GM12864 (cell line): Measurements from ENCODE around the gene CFAP53.

ENCODE experiments used
- DNase-seq: peaks from one replicate; pipeline ENCODE4 v3.0.0-alpha.2; 2011; ENCODE audit warnings: low read depth
- H3K4me3 ChIP-seq: 2 replicates; pipeline ENCODE4 v1.5.1; 2011; ENCODE audit warnings: mild to moderate bottlenecking, low read depth, low read length, control low read depth
- TF ChIP-seq, protein P1 (sequence below): IDR thresholded peaks from 2 replicates; pipeline ENCODE4 v1.5.1; 2011; ENCODE audit warnings: low read depth, mild to moderate bottlenecking, moderate library complexity, low read length, control low read depth, inconsistent platforms; ENCODE audit errors: missing control alignments

The CFAP53 gene

DNA sequence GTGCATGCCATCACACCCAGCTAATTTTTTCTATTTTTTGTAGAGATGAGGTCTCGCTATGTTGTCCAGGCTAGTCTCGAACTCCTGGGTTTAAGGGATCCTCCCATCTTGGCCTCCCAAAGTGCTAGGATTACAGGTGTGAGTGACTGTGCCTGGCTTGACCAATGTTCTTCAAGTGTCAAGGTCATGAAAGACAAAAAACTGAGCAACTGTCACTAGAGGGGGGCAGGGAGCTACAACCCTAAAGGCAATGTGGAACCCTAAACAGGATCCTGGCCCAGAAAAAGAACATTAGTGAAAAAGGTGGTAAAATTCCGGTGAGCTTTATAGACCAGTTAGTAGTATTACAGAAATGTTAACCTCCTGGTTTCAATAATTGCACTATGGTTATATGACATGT, 78.6 kb downstream of the CFAP53 start:
- DNase-seq: no peak
- TF ChIP-seq, protein P1, sequence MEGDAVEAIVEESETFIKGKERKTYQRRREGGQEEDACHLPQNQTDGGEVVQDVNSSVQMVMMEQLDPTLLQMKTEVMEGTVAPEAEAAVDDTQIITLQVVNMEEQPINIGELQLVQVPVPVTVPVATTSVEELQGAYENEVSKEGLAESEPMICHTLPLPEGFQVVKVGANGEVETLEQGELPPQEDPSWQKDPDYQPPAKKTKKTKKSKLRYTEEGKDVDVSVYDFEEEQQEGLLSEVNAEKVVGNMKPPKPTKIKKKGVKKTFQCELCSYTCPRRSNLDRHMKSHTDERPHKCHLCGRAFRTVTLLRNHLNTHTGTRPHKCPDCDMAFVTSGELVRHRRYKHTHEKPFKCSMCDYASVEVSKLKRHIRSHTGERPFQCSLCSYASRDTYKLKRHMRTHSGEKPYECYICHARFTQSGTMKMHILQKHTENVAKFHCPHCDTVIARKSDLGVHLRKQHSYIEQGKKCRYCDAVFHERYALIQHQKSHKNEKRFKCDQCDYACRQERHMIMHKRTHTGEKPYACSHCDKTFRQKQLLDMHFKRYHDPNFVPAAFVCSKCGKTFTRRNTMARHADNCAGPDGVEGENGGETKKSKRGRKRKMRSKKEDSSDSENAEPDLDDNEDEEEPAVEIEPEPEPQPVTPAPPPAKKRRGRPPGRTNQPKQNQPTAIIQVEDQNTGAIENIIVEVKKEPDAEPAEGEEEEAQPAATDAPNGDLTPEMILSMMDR: no peak
- H3K4me3 ChIP-seq: no peak overlapping the region

DNA sequence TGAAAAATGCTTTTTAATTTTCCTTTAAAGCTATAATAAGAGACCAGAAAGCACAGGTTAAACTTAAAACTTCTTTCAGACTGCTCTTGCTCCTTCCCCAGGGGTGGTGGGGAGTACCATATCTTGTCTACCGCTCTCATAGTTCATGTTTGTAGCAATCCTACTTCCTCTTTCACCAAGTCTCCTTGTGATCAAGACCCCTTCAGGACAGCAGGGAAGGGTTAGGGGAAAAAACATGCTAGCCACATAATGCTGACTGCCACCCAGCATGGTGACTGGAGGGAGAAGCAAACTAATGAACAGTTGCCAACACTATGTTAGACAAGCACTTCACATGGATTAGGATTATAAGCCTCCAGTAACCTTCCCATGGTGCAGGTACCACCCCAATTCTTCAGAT, 79.9 kb downstream of the CFAP53 start:
- no peak overlapping the region for H3K4me3 ChIP-seq
- no peak for DNase-seq
- TF ChIP-seq, protein P1: no peak

DNA sequence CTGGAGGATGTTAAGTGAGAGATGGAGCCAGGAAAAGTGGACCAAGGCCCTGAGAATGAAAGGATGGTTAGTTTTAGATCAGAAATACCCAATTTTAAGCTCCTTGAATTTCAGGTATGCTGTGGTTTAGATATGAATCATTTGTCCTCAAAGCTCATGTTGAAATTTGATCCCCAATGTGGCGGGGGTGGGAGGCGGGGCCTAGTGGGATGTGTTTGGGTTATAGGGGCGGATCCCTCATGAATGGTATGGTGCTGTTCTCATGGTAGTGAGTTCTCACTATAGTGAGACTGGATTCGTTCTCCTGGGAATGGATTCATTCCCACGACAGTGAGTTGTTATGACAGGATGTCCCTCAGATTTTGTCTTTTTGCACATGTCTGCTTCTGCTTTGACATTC, 82.7 kb downstream of the CFAP53 start:
- DNase-seq: no peak
- H3K4me3 ChIP-seq: no peak overlapping the region
- TF ChIP-seq, protein P1: no peak

DNA sequence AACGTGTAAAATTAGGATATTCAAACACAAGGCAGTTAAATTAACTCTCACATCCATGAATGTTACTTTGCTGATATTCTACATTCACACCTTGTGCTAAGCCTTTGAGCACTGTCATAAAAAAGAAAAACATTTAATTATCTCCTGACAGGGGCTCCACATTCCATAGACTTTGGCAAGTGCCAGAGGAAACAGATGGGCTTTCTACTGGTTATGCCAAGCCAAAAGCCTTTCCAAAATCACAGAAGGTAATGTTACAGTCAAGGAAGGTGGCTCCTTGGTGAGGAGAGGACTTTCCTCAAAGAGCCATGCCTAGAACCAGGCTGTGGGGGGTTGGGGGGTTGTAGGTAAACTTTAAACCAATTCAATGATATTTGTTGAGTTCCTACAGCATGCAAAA, 83.8 kb downstream of the CFAP53 start:
- TF ChIP-seq, protein P1: no peak
- DNase-seq: no peak
- no peak overlapping the region for H3K4me3 ChIP-seq

DNA sequence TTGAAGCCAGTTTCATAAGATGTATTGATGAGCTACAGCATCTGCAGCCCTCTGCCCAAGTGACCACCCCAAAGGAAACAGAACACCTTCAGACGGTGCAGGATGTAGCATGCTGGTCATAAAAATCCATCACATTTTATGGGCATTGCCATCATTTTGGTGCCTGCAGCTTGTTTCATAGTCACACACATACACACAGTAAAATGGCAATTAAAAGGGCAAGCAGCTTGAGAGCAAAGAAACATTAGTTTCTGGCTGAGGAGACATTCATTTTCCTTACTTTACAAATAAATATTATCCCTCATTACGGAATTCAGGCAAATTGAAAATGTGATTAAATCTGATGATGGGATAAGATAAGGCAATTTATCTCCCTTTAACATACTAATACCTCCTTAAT, 84.7 kb downstream of the CFAP53 start:
- DNase-seq: no peak
- TF ChIP-seq, protein P1: no peak
- H3K4me3 ChIP-seq: no peak overlapping the region

DNA sequence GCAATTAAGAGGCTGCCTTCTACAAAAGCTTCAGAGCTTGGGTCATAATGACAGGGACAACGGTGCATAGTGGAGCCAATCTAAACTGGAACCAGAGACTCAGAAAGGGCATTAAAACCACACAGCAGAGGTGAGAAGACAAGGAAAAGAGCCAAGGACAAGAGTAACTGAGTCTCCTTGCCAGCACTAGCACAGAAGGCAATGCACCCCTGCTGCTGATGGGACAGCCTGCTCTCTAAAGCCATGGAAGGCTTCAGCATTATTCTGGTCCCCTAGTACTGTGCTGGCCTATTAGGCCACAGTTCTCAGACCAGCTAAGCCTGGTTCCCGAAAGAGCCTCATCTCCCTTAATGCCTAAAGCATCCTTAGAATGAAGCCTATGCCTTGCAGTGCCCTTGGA, 86.8 kb downstream of the CFAP53 start:
- TF ChIP-seq, protein P1: no peak
- DNase-seq: no peak
- no peak overlapping the region for H3K4me3 ChIP-seq

DNA sequence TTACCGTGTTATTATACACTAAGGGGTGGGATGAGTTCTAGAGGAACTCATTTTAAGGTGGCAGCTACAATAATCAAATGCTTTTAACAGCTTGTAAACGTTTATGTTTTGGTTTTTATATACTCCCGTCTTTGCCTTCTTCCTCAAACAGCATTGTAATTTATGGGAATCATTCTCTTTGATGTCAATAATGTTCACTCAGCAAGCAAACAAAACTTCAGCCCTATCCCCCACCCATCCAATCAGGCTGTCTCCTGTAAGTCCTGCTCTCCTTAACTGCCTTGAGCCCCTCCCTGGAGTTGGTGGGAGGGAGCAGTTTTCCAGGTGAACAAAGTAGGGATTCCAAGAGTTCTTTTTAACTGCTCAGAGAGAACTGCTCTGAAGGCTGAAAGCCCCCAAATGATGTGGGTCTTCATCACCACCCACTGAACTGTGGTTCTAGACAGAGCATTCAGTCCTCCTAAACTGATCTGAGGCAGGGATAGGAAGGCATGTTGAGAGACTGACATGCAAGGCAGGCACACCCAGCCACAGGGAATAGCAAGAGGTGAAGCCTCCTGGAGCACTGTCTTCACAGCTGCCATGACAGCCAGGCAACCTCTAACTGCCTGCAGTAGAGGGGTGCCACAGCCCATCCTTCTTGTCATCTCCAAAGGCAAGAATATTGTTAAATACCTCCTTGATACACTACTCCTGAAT, 88.9 kb downstream of the CFAP53 start:
- no peak overlapping the region for H3K4me3 ChIP-seq
- DNase-seq: no peak
- TF ChIP-seq, protein P1: no peak
